HCT116 (cell line): ENCODE data around the gene OTOA.

Source experiments
- CTCF ChIP-seq, 3 experiments: fragments of 200-600 bp in 1 of 3; sonication (generic) in 1 of 3; IDR thresholded peaks in 2 of 3; conservative IDR thresholded peaks in 1 of 3; 2 replicates each; pipeline ENCODE4 v1.5.1; 2012 to 2017; ENCODE audit warnings: low read depth in 2 of 3, low read length in 2 of 3, antibody characterized with exemption in 1 of 3, borderline replicate concordance in 1 of 3, control low read depth in 1 of 3, mild to moderate bottlenecking in 1 of 3, mixed read lengths in 1 of 3, mixed run types in 1 of 3, moderate library complexity in 1 of 3; ENCODE audit not compliant: insufficient read depth in 1 of 3
- EGR1 ChIP-seq: IDR thresholded peaks from 2 replicates; pipeline ENCODE4 v1.6.1; 2012; ENCODE audit warnings: low read depth
- EZH2 ChIP-seq: fragments of 200-600 bp; sonication (generic); IDR thresholded peaks from 2 replicates; pipeline ENCODE4 v1.6.1; 2017; ENCODE audit warnings: antibody characterized with exemption, mixed run types
- JUND ChIP-seq: IDR thresholded peaks from 2 replicates; pipeline ENCODE4 v1.6.1; 2012
- POLR2AphosphoS5 ChIP-seq: IDR thresholded peaks from 2 replicates; pipeline ENCODE4 v1.6.1; 2011; ENCODE audit warnings: mild to moderate bottlenecking, low read depth, low read length, moderate library complexity
- REST ChIP-seq: IDR thresholded peaks from 2 replicates; pipeline ENCODE4 v1.6.1; 2012; ENCODE audit warnings: low read depth

GRCh38 chr16:21642861-21643260 is 20.9 kb upstream of the OTOA start:
- TF ChIP-seq CTCF (IDR thresholded peaks at IDR 0.05 in 2 of 3, conservative IDR thresholded peaks at IDR 0.05 in 1 of 3; ENCODE audit: borderline replicate concordance in 1 of 3, insufficient read depth in 1 of 3, low read depth in 2 of 3, low read length in 2 of 3) (no peak), EZH2 (no peak), JUND (no peak), POLR2AphosphoS5 (no peak), REST (no peak), EGR1 (no peak)
